GM12801 (cell line): Measurements from ENCODE around the gene C16orf46.

Experiments used
- TF ChIP-seq, protein P1 (sequence below): IDR thresholded peaks from one replicate; pipeline ENCODE4 v1.5.1; 2011; ENCODE audit warnings: control low read depth; ENCODE audit not compliant: insufficient read length; ENCODE audit errors: extremely low read depth

Gene C16orf46

DNA sequence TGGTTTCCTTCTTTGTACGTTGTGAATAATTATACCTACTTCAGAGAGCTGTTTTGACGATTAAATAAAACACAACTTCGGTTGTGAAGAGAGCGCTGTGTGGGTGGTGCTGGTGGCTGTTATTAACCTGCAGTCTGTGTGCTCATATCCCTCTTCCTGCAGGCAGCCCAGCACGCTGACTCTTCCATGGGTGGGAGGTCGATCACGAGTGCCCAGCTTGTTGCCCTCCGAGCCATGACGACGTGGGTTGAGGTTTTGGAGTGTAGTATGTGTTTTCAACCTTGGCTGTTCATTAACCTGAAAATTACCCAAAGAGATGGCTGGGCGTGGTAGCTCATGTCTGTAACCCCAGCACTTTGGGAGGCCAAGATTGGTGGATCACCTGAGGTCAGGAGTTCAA, 30.5 kb upstream of the C16orf46 start:
- TF ChIP-seq, protein P1, sequence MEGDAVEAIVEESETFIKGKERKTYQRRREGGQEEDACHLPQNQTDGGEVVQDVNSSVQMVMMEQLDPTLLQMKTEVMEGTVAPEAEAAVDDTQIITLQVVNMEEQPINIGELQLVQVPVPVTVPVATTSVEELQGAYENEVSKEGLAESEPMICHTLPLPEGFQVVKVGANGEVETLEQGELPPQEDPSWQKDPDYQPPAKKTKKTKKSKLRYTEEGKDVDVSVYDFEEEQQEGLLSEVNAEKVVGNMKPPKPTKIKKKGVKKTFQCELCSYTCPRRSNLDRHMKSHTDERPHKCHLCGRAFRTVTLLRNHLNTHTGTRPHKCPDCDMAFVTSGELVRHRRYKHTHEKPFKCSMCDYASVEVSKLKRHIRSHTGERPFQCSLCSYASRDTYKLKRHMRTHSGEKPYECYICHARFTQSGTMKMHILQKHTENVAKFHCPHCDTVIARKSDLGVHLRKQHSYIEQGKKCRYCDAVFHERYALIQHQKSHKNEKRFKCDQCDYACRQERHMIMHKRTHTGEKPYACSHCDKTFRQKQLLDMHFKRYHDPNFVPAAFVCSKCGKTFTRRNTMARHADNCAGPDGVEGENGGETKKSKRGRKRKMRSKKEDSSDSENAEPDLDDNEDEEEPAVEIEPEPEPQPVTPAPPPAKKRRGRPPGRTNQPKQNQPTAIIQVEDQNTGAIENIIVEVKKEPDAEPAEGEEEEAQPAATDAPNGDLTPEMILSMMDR = no peak

DNA sequence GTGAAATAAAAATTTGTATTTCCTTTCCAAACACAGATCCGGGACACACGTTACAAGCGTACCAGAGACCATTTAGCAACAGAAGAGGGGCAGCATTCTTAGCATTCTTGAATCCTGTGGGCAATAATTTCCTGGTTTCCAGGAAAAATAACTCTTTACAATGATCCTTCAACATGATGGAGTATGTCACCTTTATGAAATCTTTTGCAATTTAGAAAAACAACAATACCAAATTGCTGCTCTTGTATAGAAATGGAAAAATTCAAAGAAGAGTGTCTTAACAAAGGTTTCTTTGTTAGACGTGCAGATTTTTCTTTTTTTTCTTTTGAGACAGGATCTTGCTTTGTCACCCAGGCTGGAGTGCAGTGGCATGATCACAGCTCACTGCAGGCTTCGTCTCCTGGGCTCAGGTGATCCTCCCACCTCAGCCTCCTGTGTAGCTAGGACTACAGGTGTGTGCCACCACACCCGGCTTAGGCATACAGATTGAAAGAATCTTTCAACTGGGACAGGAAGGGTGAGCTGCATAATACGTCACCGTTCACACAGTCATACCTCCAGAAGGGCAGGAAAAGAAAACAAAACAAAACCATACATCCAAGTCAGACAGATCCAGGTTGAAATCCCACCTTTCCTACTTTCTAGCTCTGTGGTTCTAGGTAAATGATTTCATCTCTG, 29.9 kb upstream of the C16orf46 start:
- TF ChIP-seq, protein P1 = no peak

- TF ChIP-seq, protein P1 = no peak
Measured at GRCh38 chr16:81105946-81106345, 28.9 kb upstream of the C16orf46 start.

- TF ChIP-seq, protein P1 = no peak
Measured at GRCh38 chr16:81101702-81102101, 24.7 kb upstream of the C16orf46 start.

DNA sequence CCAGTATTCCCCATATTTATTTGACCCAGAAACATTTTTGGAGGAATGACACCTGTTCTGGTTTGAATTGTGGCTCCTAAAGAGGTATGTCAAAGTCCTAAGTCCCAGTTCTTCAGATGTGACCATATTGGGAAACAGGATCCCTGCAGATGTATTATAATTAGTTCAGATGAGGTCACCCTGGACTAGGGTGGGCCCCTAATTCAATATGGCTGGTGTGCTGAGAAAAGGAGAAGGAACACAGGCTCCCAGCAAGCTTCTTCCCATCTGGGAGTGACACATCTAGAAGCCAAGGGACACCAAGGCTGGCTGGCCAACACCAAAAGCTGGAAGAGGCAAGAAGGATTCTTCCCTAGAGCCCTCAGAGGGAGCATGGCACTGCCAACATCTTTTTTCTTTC, 22.9 kb upstream of the C16orf46 start:
- TF ChIP-seq, protein P1 = no peak

- TF ChIP-seq, protein P1 = no peak
Measured at GRCh38 chr16:81097230-81097629, 20.2 kb upstream of the C16orf46 start.

GRCh38 chr16:81096715-81097208, 19.7 kb upstream of the C16orf46 start:
- TF ChIP-seq, protein P1 = no peak
